ENCODE measurements around the gene HSPA1B. TPM values are rescaled to one million over a fixed set of nuclear protein-coding genes. Genes with fewer than 3 reads are reported as not detected.
"Not testable (repeated sequence)": the region's sequence is repeated elsewhere in the genome, so short reads cannot be mapped to it uniquely, and the experiment has no call there.

HSPA1B gene
- total and polyA plus RNA-seq, 2 donors (not counting 1 experiment from before 2014, with no cell fraction given) = 79.2 to 145 TPM

- no CpG with 5 or more reads among the region's 3 CpGs for WGBS (ENCODE audit: insufficient coverage)
- H3K36me3 ChIP-seq (replicated peaks in 1 of 2; ENCODE audit: control extremely low read depth in 1 of 2, control insufficient read depth in 1 of 2, extremely low read depth in 1 of 2, insufficient read depth in 2 of 2, low read length in 1 of 2) = peaks cover 0 to 19% of the 10 kb centered on the region in 2 experiments
- H3K4me1 ChIP-seq (ENCODE audit: control insufficient read depth in 2 of 2, insufficient read depth in 2 of 2, low read length in 2 of 2) = peaks cover 49 to 76% of the 10 kb centered on the region in 2 donors
- H3K9me3 Mint-ChIP-seq (ENCODE audit: insufficient read depth) = no peaks in the 10 kb centered on the region
- H3K4me3 Mint-ChIP-seq = no peak overlapping the region
- H3K27ac Mint-ChIP-seq = peak overlapping the region; percentile 70
- POLR2A ChIA-PET = no interaction called here
- H3K27ac ChIP-seq (ENCODE audit: low read length in 2 of 2) = peak overlapping the region in 1 of 2 donors; percentile 12
- ATAC-seq (ENCODE audit: low read depth) (no peak), DNase-seq (no peak)
- H3K9ac ChIP-seq (ENCODE audit: low read length) = no peak overlapping the region
- H2AFZ ChIP-seq (ENCODE audit: insufficient read depth, low read depth, low read length, poor library complexity, severe bottlenecking) = no peak overlapping the region
- H3K9me3 ChIP-seq (ENCODE audit: control extremely low read depth in 1 of 3, control insufficient read depth in 2 of 3, insufficient read depth in 1 of 3, low read length in 2 of 3) = no peaks in the 10 kb centered on the region
- peaks cover 51% of the 10 kb centered on the region for H3K4me1 Mint-ChIP-seq
- CTCF ChIA-PET = interaction anchor here (1.2 to 3.4 kb wide), 2 partner anchors 21 to 53 kb away, joined by 3 to 34 read pairs; partner anchors contain the start of genes CLIC1 and MSH5
- H4K20me1 ChIP-seq (ENCODE audit: control insufficient read depth, insufficient read depth, low read length, poor library complexity, severe bottlenecking) = no peaks in the 10 kb centered on the region
- H3K79me2 ChIP-seq (ENCODE audit: control insufficient read depth, insufficient read depth, low read length) = peaks cover 32% of the 10 kb centered on the region
- H3K27me3 Mint-ChIP-seq = no peaks in the 10 kb centered on the region
- intact Hi-C loops (cut with micrococcal nuclease) = no loop called here
- no peaks in the 10 kb centered on the region for H3K27me3 ChIP-seq (replicated peaks in 1 of 4; ENCODE audit: control extremely low read depth in 1 of 4, control insufficient read depth in 3 of 4, insufficient read depth in 4 of 4, low read length in 3 of 4)
- no peak overlapping the region for H3K4me3 ChIP-seq (ENCODE audit: control extremely low read depth in 1 of 5, extremely low read depth in 1 of 5, insufficient read depth in 1 of 5, low read depth in 2 of 5, low read length in 4 of 5)
- TF ChIP-seq EZH2 (IDR thresholded peaks at IDR 0.05; ENCODE audit: borderline replicate concordance, insufficient read depth, low read depth, low read length, poor library complexity, severe bottlenecking) = no peak
- no peak overlapping the region for H3K4me2 ChIP-seq (replicated peaks; ENCODE audit: low read depth, low read length, poor library complexity, severe bottlenecking)
These were observed 35.5 kb upstream of the HSPA1B start for GRCh38 chr6:31792090-31792374.

- no peak for TF ChIP-seq EZH2 (IDR thresholded peaks at IDR 0.05; ENCODE audit: borderline replicate concordance, insufficient read depth, low read depth, low read length, poor library complexity, severe bottlenecking)
- TF ChIP-seq CTCF (IDR thresholded peaks at IDR 0.05) = no peak
- H3K36me3 ChIP-seq (replicated peaks in 1 of 2; ENCODE audit: control extremely low read depth in 1 of 2, control insufficient read depth in 1 of 2, extremely low read depth in 1 of 2, insufficient read depth in 2 of 2, low read length in 1 of 2) = peaks cover 0 to 22% of the 10 kb centered on the region in 2 experiments
- no peaks in the 10 kb centered on the region for H3K9me3 ChIP-seq (ENCODE audit: control extremely low read depth in 1 of 3, control insufficient read depth in 2 of 3, insufficient read depth in 1 of 3, low read length in 2 of 3)
- peaks cover 57 to 78% of the 10 kb centered on the region in 2 donors for H3K4me1 ChIP-seq (ENCODE audit: control insufficient read depth in 2 of 2, insufficient read depth in 2 of 2, low read length in 2 of 2)
- DNase-seq = no peak
- no peaks in the 10 kb centered on the region for H4K20me1 ChIP-seq (ENCODE audit: control insufficient read depth, insufficient read depth, low read length, poor library complexity, severe bottlenecking)
- ChIA-PET CTCF (no interaction called here), POLR2A (no interaction called here)
- H2AFZ ChIP-seq (ENCODE audit: insufficient read depth, low read depth, low read length, poor library complexity, severe bottlenecking) = no peak overlapping the region
- Mint-ChIP-seq H3K4me1 (peaks cover 58% of the 10 kb centered on the region), H3K27ac (peak overlapping the region; percentile 70), H3K9me3 (ENCODE audit: insufficient read depth) (no peaks in the 10 kb centered on the region), H3K27me3 (no peaks in the 10 kb centered on the region), H3K4me3 (no peak overlapping the region)
- H3K27me3 ChIP-seq (replicated peaks in 1 of 4; ENCODE audit: control extremely low read depth in 1 of 4, control insufficient read depth in 3 of 4, insufficient read depth in 4 of 4, low read length in 3 of 4) = no peaks in the 10 kb centered on the region
- H3K9ac ChIP-seq (ENCODE audit: low read length) = no peak overlapping the region
- H3K4me3 ChIP-seq (ENCODE audit: control extremely low read depth in 1 of 5, extremely low read depth in 1 of 5, insufficient read depth in 1 of 5, low read depth in 2 of 5, low read length in 4 of 5) = no peak overlapping the region
- 74% methylated on average over 10 of the region's 12 CpGs for WGBS (ENCODE audit: insufficient coverage)
- ATAC-seq (ENCODE audit: low read depth) = no peak
- no peak overlapping the region for H3K4me2 ChIP-seq (replicated peaks; ENCODE audit: low read depth, low read length, poor library complexity, severe bottlenecking)
- peak overlapping the region; percentile 2 to 52 for H3K27ac ChIP-seq (ENCODE audit: low read length in 2 of 2)
- H3K79me2 ChIP-seq (ENCODE audit: control insufficient read depth, insufficient read depth, low read length) = peaks cover 32% of the 10 kb centered on the region
- intact Hi-C loops (cut with micrococcal nuclease) = no loop called here
These were observed 34.8 kb upstream of the HSPA1B start for GRCh38 chr6:31792761-31793171.

GRCh38 chr6:31793927-31794245 lies 33.7 kb upstream of the HSPA1B start:
- ATAC-seq (ENCODE audit: low read depth); DNase-seq; H3K27me3 ChIP-seq (replicated peaks in 1 of 4; ENCODE audit: control extremely low read depth in 1 of 4, control insufficient read depth in 3 of 4, insufficient read depth in 4 of 4, low read length in 3 of 4); CTCF ChIA-PET; H3K9ac ChIP-seq (ENCODE audit: low read length); H3K27me3 Mint-ChIP-seq; H4K20me1 ChIP-seq (ENCODE audit: control insufficient read depth, insufficient read depth, low read length, poor library complexity, severe bottlenecking); H3K9me3 ChIP-seq (ENCODE audit: control extremely low read depth in 1 of 3, control insufficient read depth in 2 of 3, insufficient read depth in 1 of 3, low read length in 2 of 3); H3K9me3 Mint-ChIP-seq (ENCODE audit: insufficient read depth): not testable (repeated sequence)
- Histone ChIP-seq H2AFZ (ENCODE audit: insufficient read depth, low read depth, low read length, poor library complexity, severe bottlenecking) (peak overlapping the region; percentile 80), H3K36me3 (replicated peaks in 1 of 2; ENCODE audit: control extremely low read depth in 1 of 2, control insufficient read depth in 1 of 2, extremely low read depth in 1 of 2, insufficient read depth in 2 of 2, low read length in 1 of 2) (peaks cover 0 to 26% of the 10 kb centered on the region in 2 experiments), H3K79me2 (ENCODE audit: control insufficient read depth, insufficient read depth, low read length) (peaks cover 27% of the 10 kb centered on the region), H3K4me1 (ENCODE audit: control insufficient read depth in 2 of 2, insufficient read depth in 2 of 2, low read length in 2 of 2) (peaks cover 59 to 75% of the 10 kb centered on the region in 2 donors), H3K4me3 (ENCODE audit: control extremely low read depth in 1 of 5, extremely low read depth in 1 of 5, insufficient read depth in 1 of 5, low read depth in 2 of 5, low read length in 4 of 5) (peak overlapping the region in 1 of 5 experiments; percentile 95), H3K4me2 (replicated peaks; ENCODE audit: low read depth, low read length, poor library complexity, severe bottlenecking) (peak overlapping the region; percentile 97), H3K27ac (ENCODE audit: low read length in 2 of 2) (peak overlapping the region; percentile 75 to 87)
- H3K4me1 Mint-ChIP-seq = peaks cover 62% of the 10 kb centered on the region
- POLR2A ChIA-PET = interaction anchor here (0.6 to 0.7 kb wide), 3 partner anchors 55 to 133 kb away, joined by 3 to 4 read pairs (median 3); partner anchors contain the start of gene C6orf47
- intact Hi-C loops (cut with micrococcal nuclease) = loop anchor here (2.0 kb wide), 2 partner anchors 17 to 55 kb away; partner anchors contain the start of gene VWA7
- peak overlapping the region; percentile 97 for H3K4me3 Mint-ChIP-seq
- H3K27ac Mint-ChIP-seq = peak overlapping the region; percentile 99
- 100% methylated on average over 6 of the region's 6 CpGs for WGBS (ENCODE audit: insufficient coverage)

Measured in B cell (primary cell).